HL-60 (cell line): ENCODE results near the gene DNAJB8.

Experiments
- DNase-seq, 2 experiments: peaks; one replicate each; pipeline ENCODE4 v3.0.0-alpha.2; 2010 to 2020; ENCODE audit warnings: low read depth in 1 of 2, low spot score in 1 of 2
- H3K27ac ChIP-seq: fragments of 250-450 bp; sonication (Bioruptor Pico); replicated peaks from 2 replicates; pipeline ENCODE4 v1.5.1; 2020; ENCODE audit warnings: mild to moderate bottlenecking, moderate library complexity
- H3K27me3 ChIP-seq: fragments of 250-450 bp; sonication (Bioruptor Pico); 2 replicates; pipeline ENCODE4 v1.5.1; 2021; ENCODE audit warnings: mild to moderate bottlenecking, moderate library complexity; ENCODE audit not compliant: insufficient read depth, poor library complexity, severe bottlenecking
- H3K4me3 ChIP-seq: replicated peaks from 2 replicates; pipeline ENCODE4 v1.5.1; 2011; ENCODE audit warnings: mild to moderate bottlenecking, control low read depth, low read length; ENCODE audit not compliant: insufficient read depth
- CTCF ChIP-seq: IDR thresholded peaks from one replicate; pipeline ENCODE4 v1.5.1; 2011; ENCODE audit warnings: low read length, control low read depth, inconsistent platforms; ENCODE audit not compliant: insufficient read depth
- GABPA ChIP-seq: IDR thresholded peaks from 2 replicates; pipeline ENCODE4 v1.6.1; 2012; ENCODE audit warnings: low read depth
- POLR2AphosphoS5 ChIP-seq: IDR thresholded peaks from 2 replicates; pipeline ENCODE4 v1.6.1; 2012; ENCODE audit warnings: low read depth
- REST ChIP-seq: IDR thresholded peaks from 2 replicates; pipeline ENCODE4 v1.6.1; 2012; ENCODE audit warnings: low read depth; ENCODE audit not compliant: insufficient replicate concordance
- SPI1 ChIP-seq: IDR thresholded peaks from 2 replicates; pipeline ENCODE4 v1.6.1; 2012; ENCODE audit warnings: low read depth, mild to moderate bottlenecking, borderline replicate concordance

DNAJB8 gene

GRCh38 chr3:128480278-128480677 lies 13.6 kb upstream of the DNAJB8 start:
- no peak overlapping the region for H3K27ac ChIP-seq
- TF ChIP-seq POLR2AphosphoS5 (no peak; the same call in 1 of the 2 replicates), GABPA (no peak), CTCF (no peak), SPI1 (no peak), REST (no peak)
- no peak for DNase-seq
- H3K4me3 ChIP-seq, result no peak overlapping the region
- no peaks in the 10 kb centered on the region for H3K27me3 ChIP-seq

- DNase-seq, result no peak
- H3K4me3 ChIP-seq, result no peak overlapping the region
- H3K27ac ChIP-seq, result no peak overlapping the region
- H3K27me3 ChIP-seq, result no peaks in the 10 kb centered on the region
- TF ChIP-seq POLR2AphosphoS5 (no peak), CTCF (no peak), REST (no peak), GABPA (no peak), SPI1 (no peak)
Observed at GRCh38 chr3:128479558-128480086, 12.9 kb upstream of the DNAJB8 start.

GRCh38 chr3:128478576-128479506 lies 12.2 kb upstream of the DNAJB8 start:
- Histone ChIP-seq H3K27ac (no peak overlapping the region), H3K4me3 (no peak overlapping the region), H3K27me3 (no peaks in the 10 kb centered on the region)
- DNase-seq, result no peak
- TF ChIP-seq CTCF, result no peak
- no peak for TF ChIP-seq POLR2AphosphoS5
- TF ChIP-seq SPI1, result no peak
- TF ChIP-seq GABPA, result no peak
- no peak for TF ChIP-seq REST
